ENCODE results near the gene SMO. TPM values are rescaled to one million over a fixed set of nuclear protein-coding genes. Genes with fewer than 3 reads are reported as not detected.

SMO gene
- total RNA-seq (2014; rRNA removed; shearing (Covaris generic)) = 20.4 and 30.4 TPM in 2 replicates

DNA sequence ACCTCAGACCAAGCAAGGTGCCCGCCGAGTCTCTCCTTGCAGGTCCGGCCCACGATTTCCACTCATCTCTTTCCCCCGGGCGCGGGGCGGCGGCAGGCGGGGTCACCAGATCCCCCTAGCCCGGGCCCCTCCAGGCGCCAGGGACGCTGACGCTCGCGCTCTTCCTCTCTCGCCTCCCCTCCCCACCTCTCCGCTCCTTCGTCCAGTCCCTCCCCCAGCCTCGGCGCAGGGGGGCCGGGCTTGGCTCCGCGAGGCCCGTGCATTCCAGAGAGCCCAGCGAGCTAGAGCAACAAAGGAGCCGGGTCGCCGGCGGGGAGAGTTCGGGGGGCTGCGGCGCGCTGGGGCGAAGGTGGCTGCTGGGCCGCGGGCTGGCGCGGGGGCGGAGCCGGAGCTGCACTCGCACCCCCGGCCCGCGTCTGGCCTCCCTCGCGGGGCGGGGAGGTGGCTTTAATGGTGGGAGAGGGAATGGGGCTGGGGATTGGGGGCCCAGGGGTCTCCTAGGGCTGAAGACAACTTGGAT lies at the start of gene SMO:
SMO (plus strand) TSS at position 262 of the 520 bp plus-strand sequence. CDS start 519 bp downstream, outside the sequence.
- DNase-seq (ENCODE audit: low read depth) = peak; percentile 81

DNA sequence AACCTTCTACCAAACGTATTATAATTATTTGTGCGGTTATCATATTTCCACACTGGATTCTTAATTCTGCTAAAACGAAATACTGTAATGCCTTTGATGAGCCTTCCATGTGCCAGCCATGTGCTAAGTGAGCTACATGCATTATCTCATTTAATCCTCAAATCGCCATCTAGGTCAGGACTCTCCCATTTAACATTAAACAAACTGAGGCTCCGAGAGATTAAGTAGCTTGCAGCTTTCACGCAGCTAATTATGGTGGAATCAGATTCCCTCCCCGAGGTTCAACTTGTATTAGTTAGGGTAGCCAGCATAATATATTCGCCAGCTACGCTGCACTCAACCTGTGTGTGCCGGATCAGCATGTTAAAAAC lies 44.7 kb upstream of the SMO start:
- no peak for DNase-seq (ENCODE audit: low read depth)

DNA sequence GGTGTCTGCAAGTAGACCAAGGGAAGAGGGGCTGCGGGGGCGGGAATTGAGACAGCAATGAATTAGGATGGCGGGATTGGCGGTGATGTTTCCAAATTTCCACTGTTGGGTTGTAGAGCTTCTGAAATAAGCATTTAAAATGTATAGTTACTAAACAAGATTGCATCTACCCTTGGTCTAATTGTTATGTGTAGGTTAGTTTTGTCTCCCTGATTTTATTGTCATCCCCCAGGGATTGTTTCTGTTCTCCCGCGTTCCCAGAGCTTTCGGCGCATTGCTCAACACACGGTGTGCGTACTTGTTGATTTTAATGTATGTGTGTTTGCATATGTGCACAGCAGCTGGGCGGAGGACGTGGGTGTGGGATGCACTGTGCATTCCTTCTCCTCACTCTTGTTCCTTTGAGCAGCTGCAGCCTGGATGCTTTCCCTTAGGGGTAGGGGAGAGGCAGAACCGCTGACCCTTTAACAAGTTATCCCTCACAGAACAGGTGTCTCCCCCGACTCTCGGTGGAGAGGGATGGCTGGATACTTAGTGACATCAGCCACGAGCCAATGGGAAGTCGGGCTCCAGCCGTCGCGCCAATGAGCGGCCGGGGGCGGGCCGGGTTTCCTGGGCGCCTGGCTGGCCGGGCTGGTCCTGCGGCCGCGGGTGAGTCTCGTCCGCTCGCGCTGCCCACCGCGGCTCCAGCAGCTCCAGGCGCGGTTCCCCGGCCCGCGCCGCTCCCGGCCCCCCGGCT lies 44.2 kb upstream of the SMO start, which contains the start of gene TSPAN33:
TSPAN33 (plus strand) TSS at position 613 of the 739 bp plus-strand sequence. CDS start 274 bp downstream, outside the sequence.
- peak; percentile 94 for DNase-seq (ENCODE audit: low read depth)

DNA sequence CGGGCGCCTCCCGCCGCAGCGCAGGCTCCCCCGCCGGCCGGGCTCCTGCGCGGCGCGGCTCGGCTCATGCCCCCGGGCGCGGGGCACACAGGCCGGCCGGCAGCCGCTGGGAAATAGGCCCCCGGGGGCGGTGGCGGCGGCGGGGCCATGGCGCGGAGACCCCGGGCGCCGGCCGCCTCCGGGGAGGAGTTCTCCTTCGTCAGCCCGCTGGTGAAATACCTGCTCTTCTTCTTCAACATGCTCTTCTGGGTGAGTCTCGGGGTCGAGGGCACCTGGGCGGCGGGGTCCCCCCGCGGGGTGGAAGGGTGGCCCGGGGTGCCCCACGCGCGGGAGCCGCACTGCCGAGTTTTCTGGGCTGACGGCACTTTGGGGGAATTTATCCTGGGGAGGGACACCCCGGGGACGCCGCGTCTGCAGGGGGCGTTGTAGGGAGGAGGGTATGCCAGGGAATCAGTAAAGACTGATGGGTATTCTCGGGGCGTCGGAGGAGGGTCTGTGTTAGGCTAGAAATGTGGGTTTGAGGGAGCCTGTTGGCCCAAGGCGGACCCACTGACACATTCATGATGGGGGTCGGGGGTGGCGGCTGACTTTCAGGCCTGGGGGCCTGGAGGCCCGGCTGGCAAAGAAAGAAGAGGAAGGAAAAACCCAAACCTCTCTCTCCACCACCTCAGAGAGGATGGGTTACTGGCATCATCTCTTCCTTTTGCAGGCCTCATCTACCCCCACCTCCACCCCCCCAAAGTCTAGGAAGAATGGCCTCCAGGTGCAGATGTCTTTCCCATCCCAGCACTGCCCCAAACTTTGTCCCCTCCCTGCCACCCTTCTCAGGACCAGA lies 43.4 kb upstream of the SMO start:
- no peak for DNase-seq (ENCODE audit: low read depth)

DNA sequence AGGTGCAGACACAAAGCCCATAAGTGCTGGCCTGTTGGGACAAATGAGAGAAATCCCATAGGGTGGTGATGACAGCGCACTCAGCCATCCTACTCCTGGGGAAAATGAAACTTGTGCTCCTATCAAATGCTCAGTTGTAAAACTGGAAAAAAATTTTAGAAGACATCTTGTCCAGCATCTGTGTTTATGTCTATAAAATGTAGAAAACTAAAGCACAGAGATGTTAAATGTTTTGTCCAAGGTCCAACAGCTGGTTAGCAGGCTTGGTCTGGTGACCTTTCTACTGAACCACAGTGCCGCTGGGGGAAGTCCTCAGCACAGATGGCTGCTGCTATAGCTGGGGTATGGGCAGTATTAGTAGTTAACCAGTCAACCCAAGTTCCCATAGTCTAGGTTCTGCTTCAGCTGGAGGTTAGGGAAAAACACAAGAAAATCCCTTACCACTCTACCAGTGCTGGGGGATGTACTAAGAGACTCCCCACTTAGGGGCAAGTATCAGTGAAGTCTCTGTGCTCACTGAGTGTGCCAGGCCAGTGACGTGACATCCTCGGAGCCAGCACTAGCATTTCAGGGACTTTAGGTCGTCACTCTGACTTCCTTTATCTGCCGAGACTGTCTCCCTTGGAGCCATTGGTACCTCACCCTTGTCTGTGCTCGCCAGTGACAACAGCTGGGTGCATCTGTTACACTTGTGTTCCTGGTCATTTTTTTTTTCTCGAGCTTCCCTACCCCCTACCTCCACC lies 42.0 kb upstream of the SMO start:
- DNase-seq (ENCODE audit: low read depth) = no peak

DNA sequence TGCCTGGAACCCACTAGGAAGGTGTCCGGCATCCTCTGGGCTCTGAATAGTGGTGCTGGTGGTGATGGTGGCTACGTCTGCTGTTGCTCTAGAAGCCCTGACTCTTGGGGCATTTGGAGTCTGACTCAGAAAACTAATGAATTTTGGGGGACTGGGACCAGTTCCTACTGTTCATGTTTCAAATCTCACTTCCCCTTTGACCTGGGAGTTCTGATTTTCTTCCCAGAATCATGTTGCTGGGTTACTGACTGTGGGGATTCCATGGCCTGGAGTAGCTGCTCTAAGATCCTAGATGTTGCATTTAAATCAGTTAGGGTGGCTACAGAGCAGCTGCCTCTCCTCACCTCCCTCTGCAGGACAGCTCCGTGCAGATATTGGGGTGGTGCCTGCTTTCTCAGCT lies 40.7 kb upstream of the SMO start:
- no peak for DNase-seq (ENCODE audit: low read depth)

DNA sequence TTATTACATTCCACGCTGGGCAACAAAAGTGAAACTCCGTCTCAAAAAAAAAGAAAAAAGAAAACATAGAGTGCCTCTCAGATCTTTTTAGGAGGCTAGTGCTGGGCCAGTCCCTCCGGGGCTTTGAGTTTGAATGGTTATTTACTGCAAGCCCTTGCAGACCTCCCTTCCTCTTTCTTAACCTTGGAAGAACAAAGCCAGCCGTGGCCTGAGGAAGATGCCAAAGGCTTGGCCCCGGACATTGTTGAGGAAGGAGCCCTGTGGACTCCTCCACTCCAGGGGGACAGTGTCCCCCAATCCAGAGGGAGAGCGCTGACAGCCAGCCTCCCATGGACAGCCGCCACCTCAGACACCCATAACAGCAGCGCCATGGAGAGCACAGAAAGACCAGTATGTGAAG lies 38.9 kb upstream of the SMO start:
- DNase-seq (ENCODE audit: low read depth) = no peak

DNA sequence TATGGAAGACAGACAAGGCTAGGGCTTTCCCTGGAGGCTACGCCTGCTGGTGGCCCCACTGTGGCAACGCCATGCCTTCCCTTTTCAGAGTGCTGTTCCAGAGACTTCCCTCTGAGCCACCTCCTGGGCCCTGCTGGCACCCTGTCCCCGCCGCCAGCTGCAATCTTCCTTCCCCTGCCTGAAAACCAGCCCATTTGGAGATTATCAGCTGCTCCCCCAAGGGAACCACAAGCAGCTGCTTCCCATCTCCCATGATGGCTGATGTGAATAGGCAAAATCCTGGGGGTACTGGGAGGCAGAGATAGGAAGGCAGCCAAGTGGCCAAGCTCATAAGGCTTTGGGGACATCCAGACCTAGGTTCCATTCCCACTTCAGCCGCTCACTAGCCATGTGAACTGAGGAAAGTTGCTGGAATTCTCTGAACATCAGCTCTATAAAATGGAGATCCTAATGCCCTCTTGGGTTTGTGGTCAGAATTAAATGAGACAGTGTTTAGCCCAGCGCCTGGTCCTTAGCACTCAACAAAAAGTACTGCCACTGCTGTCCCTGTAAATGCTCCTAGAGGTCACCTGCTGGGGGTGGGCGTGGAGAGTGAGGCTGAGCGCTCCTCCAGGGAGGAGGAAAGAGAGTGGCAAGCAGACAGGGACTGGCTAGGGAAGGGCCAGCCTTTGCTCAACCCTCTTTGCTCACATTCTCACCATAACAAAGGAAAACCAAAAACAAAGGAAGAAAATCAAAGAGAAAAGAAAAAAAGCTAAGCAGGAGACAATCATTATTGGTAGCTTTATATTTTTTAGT lies 38.0 kb upstream of the SMO start:
- DNase-seq (ENCODE audit: low read depth) = no peak

DNA sequence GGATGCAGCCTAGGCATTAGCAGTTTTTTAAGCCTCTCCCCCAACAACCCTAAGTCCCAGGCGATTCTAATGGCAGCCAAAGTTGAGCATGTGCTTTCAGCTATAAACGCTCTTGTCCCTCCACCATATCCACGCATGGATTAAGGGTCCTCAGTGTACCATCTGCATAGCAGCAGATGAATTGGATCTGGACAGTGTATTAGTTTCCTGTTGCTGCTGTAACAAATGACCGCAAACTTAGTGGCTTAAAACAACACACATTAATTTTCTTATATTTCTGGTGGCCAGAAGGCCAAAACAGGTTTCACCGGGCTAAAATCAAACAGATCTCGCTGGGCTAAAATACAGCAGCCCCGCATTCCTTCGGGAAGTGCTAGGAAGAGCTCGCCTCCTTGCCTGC lies 30.8 kb upstream of the SMO start:
- DNase-seq (ENCODE audit: low read depth) = no peak

DNA sequence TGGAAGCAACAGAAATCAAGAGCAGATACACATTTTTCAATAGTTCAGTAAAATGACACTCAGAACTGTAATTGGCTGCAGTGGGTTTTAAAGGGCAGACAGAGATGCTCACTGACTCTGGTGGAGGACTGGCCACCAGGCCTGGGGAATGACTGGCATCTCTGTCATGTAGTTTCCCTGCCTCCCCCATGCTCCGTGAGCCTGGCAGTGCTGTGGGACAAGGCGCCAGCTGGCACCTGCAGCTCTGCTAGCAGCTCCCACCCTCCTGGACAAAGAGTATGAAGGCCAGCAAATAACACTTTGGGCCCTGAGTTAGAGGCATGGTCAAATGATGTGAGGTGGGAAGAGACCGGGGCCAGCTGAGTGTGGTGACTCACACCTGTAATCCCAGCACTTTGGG lies 28.9 kb upstream of the SMO start:
- no peak for DNase-seq (ENCODE audit: low read depth)

DNA sequence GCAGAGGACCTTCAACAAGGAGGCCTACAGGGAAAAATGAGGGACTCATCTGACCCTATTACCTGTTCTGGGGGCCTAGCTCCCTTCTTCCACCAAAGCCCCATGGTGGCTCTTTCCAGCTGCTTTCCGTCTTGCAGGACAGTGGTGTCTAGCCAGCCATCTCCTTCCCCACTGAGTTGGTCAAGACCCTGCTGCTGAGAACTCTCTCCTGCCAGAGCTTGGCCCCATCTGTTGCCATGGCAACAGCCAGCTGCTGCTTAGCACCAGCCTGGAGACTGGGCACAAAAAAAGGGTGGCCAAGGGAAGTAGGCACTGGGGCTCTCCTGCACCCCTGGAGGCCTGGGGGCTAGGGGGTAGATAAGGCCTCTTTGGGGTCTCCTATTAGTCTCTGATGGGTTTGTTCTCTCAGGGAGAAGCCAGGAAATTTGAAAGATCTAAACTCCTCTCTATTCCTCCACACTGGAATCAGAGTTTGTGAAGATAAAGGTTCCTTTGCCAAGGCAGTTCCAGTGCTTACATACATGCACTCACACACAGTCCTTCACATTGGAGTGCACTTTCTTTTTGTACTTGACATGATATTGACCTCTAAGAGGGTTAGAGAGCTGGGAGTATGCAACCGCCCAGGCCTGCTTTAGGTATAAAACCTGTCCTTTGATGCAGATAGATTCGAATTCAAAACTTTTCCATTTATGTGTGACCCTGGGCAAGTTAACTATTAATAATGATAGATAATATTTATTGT lies 28.1 kb upstream of the SMO start:
- DNase-seq (ENCODE audit: low read depth) = no peak

DNA sequence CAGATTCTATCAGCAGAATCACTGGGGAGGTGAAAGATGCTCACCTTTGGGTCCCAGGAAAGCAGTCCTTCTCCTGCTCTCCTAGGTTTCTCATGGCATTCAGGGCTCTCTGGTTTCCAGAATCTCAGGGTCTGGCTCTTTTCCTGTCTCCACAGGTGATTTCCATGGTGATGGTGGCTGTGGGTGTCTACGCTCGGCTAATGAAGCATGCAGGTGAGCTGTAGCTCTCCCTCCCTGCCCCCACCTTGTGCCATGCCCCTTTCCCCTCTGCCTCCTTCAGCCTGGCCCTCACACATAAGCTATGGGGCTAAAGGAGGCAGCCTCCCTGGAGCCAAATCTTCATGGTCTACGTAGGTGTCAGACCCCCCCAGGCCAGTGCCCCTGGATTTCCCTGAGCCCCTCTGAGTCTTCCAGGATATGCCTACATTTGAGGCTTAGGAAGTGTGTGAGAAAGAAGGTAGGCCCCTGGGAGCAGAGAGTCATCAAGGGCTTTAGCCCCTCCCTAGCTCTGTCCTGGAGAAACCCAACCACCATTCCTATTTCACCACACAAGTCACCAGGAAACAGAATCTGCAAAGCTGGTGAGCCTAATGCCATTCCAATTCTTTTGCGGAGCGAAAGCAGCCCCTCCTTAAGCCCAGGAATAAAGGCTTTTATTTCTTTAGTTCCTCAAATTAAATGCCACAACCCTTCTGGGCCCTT lies 26.8 kb upstream of the SMO start:
- no peak for DNase-seq (ENCODE audit: low read depth)

DNA sequence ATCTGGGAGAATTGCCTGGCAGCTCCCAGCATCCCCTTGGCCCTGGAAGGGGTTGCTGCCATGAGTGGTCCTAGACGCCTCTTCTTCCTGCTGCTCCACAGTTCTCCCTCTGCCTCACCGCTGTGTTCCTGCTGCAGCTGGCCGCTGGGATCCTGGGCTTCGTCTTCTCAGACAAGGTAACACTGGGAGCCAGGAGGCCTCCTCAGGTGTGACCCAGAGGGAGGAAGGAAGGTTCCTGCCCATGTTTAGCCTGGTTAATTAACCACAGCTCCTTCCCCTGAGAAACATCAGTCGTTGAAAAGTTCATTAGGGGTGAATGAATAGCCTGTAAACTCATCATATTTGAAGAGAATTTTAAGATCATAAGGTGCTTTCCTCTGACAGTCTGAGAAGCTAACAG lies 25.7 kb upstream of the SMO start:
- DNase-seq (ENCODE audit: low read depth) = no peak

DNA sequence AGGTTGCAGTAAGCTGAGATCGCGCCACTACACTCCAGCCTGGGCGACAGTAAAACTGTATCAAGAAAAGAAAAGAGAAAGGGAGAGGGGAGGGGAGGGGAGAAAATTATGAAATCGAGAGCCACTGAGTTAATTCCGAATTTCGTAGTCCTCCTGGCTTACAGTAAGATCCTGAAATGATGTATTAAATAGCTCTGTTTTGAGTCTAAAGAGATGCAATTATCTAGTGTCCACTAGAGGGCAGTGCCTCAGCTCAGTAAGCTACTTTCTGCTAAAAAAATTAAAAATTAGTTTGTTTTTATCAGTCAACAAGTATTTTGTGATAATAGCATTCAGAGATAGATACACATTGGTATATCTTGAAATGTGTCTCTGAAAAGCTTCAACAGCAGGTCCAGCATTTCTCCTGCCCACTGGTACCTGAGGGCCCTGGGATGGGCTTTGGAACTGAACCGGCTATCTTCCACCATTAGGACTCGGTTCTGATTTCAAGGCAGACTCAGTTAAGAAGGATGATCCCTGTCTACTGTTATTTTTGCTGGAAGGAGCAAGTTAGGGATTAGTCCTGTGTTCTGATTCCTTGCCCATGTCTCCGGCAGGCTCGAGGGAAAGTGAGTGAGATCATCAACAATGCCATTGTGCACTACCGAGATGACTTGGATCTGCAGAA lies 24.4 kb upstream of the SMO start:
- peak; percentile 53 for DNase-seq (ENCODE audit: low read depth)

DNA sequence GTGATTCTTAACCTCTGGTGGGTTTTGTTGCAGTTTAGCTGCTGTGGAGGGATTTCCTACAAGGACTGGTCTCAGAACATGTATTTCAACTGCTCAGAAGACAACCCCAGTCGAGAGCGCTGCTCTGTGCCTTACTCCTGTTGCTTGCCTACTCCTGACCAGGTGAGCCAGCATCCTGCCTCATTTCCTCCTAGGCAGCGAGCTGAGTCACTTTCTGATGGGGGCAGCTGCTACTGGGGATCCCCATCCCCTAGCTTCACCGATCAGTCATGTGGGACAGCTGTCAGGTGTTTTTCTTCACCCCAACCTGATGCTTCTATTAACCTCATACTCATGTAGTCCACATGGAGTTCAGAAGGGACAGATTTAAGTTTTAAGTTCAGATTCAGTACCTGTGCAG lies 21.7 kb upstream of the SMO start:
- DNase-seq (ENCODE audit: low read depth) = no peak

DNA sequence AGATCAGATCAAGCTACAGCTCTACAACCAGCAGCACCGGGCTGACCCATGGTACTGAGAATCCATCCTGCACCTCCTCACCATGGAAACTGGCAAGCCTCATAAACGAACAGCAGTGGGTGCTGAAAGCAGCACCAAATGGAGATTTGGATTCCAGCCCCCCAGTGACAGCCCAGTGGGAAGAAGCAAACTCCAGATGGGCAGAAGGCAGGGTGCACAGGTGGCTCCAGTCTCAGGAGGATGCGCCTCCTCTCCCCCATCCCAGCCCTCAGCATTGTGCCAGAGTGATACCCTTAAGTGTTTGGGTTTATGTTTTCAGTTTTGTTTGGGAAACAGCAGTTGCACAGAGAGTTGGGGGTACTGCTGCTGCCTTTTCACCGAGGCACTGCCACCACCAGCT lies 20.6 kb upstream of the SMO start:
- no peak for DNase-seq (ENCODE audit: low read depth)

DNA sequence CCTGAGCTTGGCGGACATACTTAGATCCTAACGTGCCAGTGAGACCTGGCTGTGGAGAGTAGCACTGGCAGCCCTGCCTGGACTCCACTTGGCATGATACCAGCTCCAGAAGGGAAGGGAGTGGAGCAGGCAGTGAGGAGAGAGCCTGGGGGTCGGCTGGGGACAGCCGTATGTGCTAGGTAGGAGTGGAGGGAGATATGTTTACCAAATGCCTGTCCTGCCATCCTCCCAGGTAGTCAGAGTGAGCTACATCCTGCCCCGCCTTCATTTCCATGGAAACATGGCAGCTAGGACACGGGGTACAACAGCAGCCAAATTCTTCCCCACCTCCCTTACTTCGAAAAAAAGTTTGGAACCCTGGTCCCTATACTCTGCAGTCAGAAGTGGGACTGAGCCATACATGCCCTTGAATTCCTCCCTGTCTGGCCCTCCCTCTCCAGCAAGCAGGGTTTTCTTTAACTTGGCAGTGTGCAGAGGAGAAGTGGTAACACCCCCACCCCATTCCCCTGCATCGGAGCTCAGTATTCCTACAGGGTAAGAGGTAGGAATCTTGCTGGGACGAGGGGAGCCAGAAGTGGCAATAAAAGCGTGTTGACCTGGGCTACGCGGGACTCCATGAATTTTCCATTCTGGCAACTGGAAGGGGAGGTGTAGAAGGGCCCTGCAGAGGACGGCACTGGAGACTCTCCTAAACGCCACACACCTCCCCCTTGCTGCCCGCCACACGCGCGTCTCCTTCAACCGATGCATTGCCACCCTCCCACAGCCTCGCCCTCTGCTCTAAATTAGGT lies 20.0 kb upstream of the SMO start:
- no peak for DNase-seq (ENCODE audit: low read depth)

DNA sequence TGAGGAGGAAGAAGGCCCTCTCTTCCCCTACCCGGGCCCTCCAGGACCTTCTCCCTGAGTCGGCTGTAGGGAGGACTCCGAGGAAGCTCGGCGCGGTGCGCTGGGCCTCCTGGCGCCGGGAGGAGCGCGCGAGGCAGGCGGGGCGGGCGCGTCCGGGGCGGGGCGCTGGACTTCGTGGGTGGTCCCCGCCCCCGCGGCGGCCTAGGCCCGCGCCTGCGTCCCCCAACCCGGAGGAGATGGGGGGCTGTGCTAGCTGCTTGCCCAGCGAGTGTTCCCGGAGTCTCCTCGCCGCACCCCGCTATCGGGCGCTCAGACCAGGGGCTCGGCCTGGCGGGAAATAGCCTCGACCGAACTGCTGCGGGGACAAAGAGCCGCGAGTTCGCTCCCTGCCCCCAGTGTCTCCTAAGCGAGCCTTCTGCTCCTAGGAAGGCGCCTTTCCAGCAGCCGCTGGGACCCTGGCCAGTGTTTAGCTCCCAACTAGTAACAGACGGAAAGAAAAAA lies 19.2 kb upstream of the SMO start:
- DNase-seq (ENCODE audit: low read depth) = peak; percentile 71

Data from Daoy (cell line).